Trophoblast cell (in vitro differentiated cells and primary cell): ENCODE data around the gene STARD13.

Source experiments
- DNase-seq, 2 donors: peaks; one replicate each; pipeline ENCODE4 v3.0.0-alpha.2; 2016
- H2AFZ ChIP-seq: 2 replicates; pipeline ENCODE4 v1.6.1; 2013; ENCODE audit warnings: low read length, moderate library complexity, mild to moderate bottlenecking; ENCODE audit not compliant: insufficient read depth, poor library complexity
- H2AK5ac ChIP-seq: 2 replicates; pipeline ENCODE4 v1.6.1; 2013; ENCODE audit warnings: mild to moderate bottlenecking, low read length
- H2BK120ac ChIP-seq: 2 replicates; pipeline ENCODE4 v1.6.1; 2013; ENCODE audit warnings: low read length, mild to moderate bottlenecking, moderate library complexity; ENCODE audit not compliant: insufficient read depth, poor library complexity
- H2BK12ac ChIP-seq: 2 replicates; pipeline ENCODE4 v1.6.1; 2013; ENCODE audit warnings: mild to moderate bottlenecking, low read length, moderate library complexity
- H2BK5ac ChIP-seq: 2 replicates; pipeline ENCODE4 v1.6.1; 2013; ENCODE audit warnings: low read length, low read depth, moderate library complexity, mild to moderate bottlenecking; ENCODE audit not compliant: poor library complexity
- H3K14ac ChIP-seq: 2 replicates; pipeline ENCODE4 v1.6.1; 2013; ENCODE audit warnings: mild to moderate bottlenecking, low read length
- H3K18ac ChIP-seq: 2 replicates; pipeline ENCODE4 v1.6.1; 2013; ENCODE audit warnings: mild to moderate bottlenecking, low read length
- H3K23ac ChIP-seq: 2 replicates; pipeline ENCODE4 v1.6.1; 2013; ENCODE audit warnings: low read length
- H3K27ac ChIP-seq: 2 replicates; pipeline ENCODE4 v1.5.1; 2013; ENCODE audit warnings: low read depth, mild to moderate bottlenecking, inconsistent platforms, low read length, moderate library complexity
- H3K27me3 ChIP-seq: 2 replicates; pipeline ENCODE4 v1.6.1; 2013; ENCODE audit warnings: inconsistent platforms, mild to moderate bottlenecking, low read length, moderate library complexity; ENCODE audit not compliant: insufficient read depth
- H3K36me3 ChIP-seq, 2 experiments: 1 replicate in 1 of 2; 2 replicates in 1 of 2; pipeline ENCODE4 v1.6.1; 2013; ENCODE audit warnings: low read length in 2 of 2, mild to moderate bottlenecking in 2 of 2, moderate library complexity in 1 of 2; ENCODE audit not compliant: insufficient read depth in 2 of 2, control insufficient read depth in 1 of 2
- H3K4ac ChIP-seq: 2 replicates; pipeline ENCODE4 v1.6.1; 2013; ENCODE audit warnings: low read depth, mild to moderate bottlenecking, low read length, moderate library complexity
- H3K4me1 ChIP-seq, 2 experiments: 1 replicate in 1 of 2; 2 replicates in 1 of 2; pipeline ENCODE4 v1.6.1; 2013; ENCODE audit warnings: low read length in 2 of 2, mild to moderate bottlenecking in 2 of 2, moderate library complexity in 1 of 2; ENCODE audit not compliant: insufficient read depth in 2 of 2, control insufficient read depth in 1 of 2
- H3K4me2 ChIP-seq: 2 replicates; pipeline ENCODE4 v1.6.1; 2013; ENCODE audit warnings: inconsistent platforms, mild to moderate bottlenecking, low read length, moderate library complexity
- H3K4me3 ChIP-seq: 2 replicates; pipeline ENCODE4 v1.5.1; 2013; ENCODE audit warnings: mild to moderate bottlenecking, low read depth, low read length, inconsistent platforms
- H3K79me1 ChIP-seq: one replicate; pipeline ENCODE4 v1.6.1; 2013; ENCODE audit warnings: low read length
- H3K79me2 ChIP-seq: 2 replicates; pipeline ENCODE4 v1.6.1; 2013; ENCODE audit warnings: low read length, mild to moderate bottlenecking; ENCODE audit not compliant: control insufficient read depth, insufficient read depth, poor library complexity
- H3K9ac ChIP-seq: 2 replicates; pipeline ENCODE4 v1.6.1; 2013; ENCODE audit warnings: mild to moderate bottlenecking, low read length
- H3K9me3 ChIP-seq: 2 replicates; pipeline ENCODE4 v1.6.1; 2013; ENCODE audit warnings: low read depth, mild to moderate bottlenecking, control low read depth, inconsistent platforms, low read length; ENCODE audit not compliant: insufficient read depth
- H4K12ac ChIP-seq: 2 replicates; pipeline ENCODE4 v1.6.1; 2013; ENCODE audit warnings: low read depth, mild to moderate bottlenecking, low read length, moderate library complexity
- H4K8ac ChIP-seq: 2 replicates; pipeline ENCODE4 v1.6.1; 2013; ENCODE audit warnings: low read depth, mild to moderate bottlenecking, low read length, moderate library complexity
- H4K91ac ChIP-seq: one replicate; pipeline ENCODE4 v1.6.1; 2013; ENCODE audit warnings: low read depth, mild to moderate bottlenecking, low read length, moderate library complexity
- WGBS: extraction: QIAGEN DNeasy Blood & Tissue Kit; methylation state at CpG from one replicate; pipeline ENCODE4 v1.1.7; 2013; ENCODE audit warnings: missing lambda C conversion rate; ENCODE audit not compliant: insufficient read length, insufficient coverage; ENCODE audit errors: extremely low coverage; 5-methylcytosine and 5-hydroxymethylcytosine counted together

STARD13 gene

DNA sequence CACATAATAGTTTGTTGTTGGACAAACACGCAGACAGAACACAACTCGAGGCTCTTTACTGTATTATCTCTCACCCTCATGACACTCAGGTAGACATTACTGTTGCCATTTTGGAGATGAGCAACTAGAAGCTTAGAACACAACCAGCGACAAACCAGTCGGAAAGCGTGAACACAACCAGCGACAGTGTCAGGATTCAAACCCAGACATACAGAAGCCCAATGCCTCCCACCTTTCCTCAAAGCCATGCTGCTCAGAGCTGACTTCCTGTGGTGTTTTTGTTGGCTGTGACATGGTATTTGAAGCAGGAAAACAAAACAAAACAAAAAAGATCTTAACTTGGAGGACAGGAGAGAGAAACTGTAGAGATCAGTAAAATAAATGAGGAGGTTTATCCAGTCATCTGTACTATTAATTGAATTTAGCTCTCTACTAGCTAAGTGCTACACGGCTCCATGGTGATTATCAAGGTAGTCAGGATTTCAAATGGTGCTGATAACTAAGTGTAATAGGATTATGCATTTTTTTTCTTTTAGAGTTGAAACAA, 92.1 kb downstream of the STARD13 start:
- no peak overlapping the region for H4K8ac ChIP-seq
- H3K27me3 ChIP-seq = no peaks in the 10 kb centered on the region
- H3K4me1 ChIP-seq = peaks cover 0 to 2% of the 10 kb centered on the region in 2 experiments
- no peak overlapping the region for H3K4ac ChIP-seq
- no peak overlapping the region for H4K91ac ChIP-seq
- H3K36me3 ChIP-seq = no peaks in the 10 kb centered on the region
- H3K4me2 ChIP-seq = no peak overlapping the region
- no peak overlapping the region for H4K12ac ChIP-seq
- DNase-seq = no peak
- H2BK12ac ChIP-seq = no peak overlapping the region
- H3K79me2 ChIP-seq = no peaks in the 10 kb centered on the region
- no peak overlapping the region for H2BK120ac ChIP-seq
- H3K79me1 ChIP-seq = no peaks in the 10 kb centered on the region
- no peak overlapping the region for H3K27ac ChIP-seq
- H2AK5ac ChIP-seq = no peak overlapping the region
- H3K14ac ChIP-seq = no peak overlapping the region
- H3K9me3 ChIP-seq = no peaks in the 10 kb centered on the region
- H2BK5ac ChIP-seq = no peak overlapping the region
- WGBS = no CpG with 5 or more reads among the region's 7 CpGs
- H3K9ac ChIP-seq = no peak overlapping the region
- no peak overlapping the region for H2AFZ ChIP-seq
- no peak overlapping the region for H3K23ac ChIP-seq
- no peak overlapping the region for H3K18ac ChIP-seq
- H3K4me3 ChIP-seq = no peak overlapping the region

DNA sequence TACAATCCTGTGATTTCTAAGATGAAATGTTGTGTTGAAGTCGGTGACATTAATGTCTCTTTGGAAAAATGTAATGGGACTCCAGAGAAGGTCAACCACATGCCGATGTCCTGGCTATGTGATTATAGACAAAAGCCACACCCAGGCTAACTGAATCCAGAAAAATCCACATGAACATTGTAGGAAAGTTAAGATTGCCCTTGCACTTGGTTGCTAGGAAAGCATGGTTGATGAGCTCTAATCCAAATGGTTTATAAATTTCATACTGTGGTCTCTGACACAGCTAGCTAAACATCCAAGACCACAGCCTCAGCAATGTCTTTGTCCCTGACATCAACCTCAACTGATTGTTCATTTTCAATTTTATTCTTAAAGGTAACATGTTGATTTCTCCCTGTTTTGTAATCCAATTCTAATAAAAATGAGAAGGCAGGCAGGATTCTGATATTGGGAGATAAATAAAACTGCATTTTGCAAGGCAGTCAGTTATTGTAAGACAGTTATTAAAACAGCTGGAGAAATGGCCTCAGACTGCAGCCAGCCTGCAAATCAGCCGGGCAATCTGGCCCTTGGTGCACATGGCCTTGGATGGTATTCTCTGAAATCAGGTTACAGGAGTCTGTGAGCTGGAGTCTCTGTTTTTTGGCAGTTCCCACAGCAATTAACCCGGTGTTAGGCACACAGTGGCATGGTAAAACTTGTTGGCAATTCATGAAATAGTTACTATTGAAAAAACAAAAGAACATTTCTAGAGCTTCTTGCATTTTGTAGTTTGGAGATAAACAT, 93.9 kb downstream of the STARD13 start:
- Histone ChIP-seq H3K4ac (no peak overlapping the region), H2BK12ac (no peak overlapping the region), H2AFZ (no peak overlapping the region), H2BK5ac (no peak overlapping the region), H3K4me1 (peaks cover 0 to 6% of the 10 kb centered on the region in 2 experiments), H3K36me3 (no peaks in the 10 kb centered on the region), H4K8ac (no peak overlapping the region), H4K91ac (no peak overlapping the region), H3K27me3 (no peaks in the 10 kb centered on the region), H3K4me2 (no peak overlapping the region), H2BK120ac (no peak overlapping the region), H2AK5ac (no peak overlapping the region), H3K14ac (no peak overlapping the region), H3K79me1 (no peaks in the 10 kb centered on the region), H4K12ac (no peak overlapping the region), H3K9ac (no peak overlapping the region), H3K27ac (no peak overlapping the region), H3K23ac (no peak overlapping the region), H3K18ac (no peak overlapping the region), H3K4me3 (no peak overlapping the region), H3K79me2 (no peaks in the 10 kb centered on the region), H3K9me3 (no peaks in the 10 kb centered on the region)
- peak in 1 of 2 donors; percentile 88 for DNase-seq
- no CpG with 5 or more reads among the region's 4 CpGs for WGBS

DNA sequence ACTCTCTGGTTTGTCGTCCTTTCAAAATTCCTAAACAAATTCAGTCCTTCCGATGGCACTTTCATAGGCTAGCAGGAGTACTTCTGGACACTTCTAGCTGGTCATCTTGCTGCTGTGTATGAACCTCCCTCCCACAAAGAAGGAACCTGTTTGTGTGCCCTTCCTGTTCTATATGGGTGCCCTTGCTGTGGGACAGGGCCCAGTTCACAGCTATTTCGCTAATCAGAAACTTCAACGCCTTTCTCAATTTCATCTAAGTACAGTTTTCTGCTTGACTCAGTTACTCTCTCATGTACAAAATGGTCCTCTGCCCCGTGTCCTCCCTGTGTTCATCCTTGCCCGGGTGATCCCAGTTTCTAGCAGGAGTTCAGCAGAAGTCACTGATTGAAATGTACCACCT, 96.1 kb downstream of the STARD13 start:
- WGBS = no CpG with 5 or more reads among the region's 6 CpGs
- no peak overlapping the region for H3K4me3 ChIP-seq
- H3K4ac ChIP-seq = no peak overlapping the region
- H2BK12ac ChIP-seq = no peak overlapping the region
- no peak overlapping the region for H3K27ac ChIP-seq
- H4K8ac ChIP-seq = no peak overlapping the region
- no peak overlapping the region for H3K4me2 ChIP-seq
- H2AK5ac ChIP-seq = no peak overlapping the region
- peaks cover 0 to 2% of the 10 kb centered on the region in 2 experiments for H3K36me3 ChIP-seq
- no peak overlapping the region for H3K14ac ChIP-seq
- H3K9me3 ChIP-seq = no peaks in the 10 kb centered on the region
- no peaks in the 10 kb centered on the region for H3K79me2 ChIP-seq
- H2AFZ ChIP-seq = no peak overlapping the region
- H3K9ac ChIP-seq = no peak overlapping the region
- H3K79me1 ChIP-seq = peaks cover 2% of the 10 kb centered on the region
- H4K12ac ChIP-seq = no peak overlapping the region
- H3K23ac ChIP-seq = no peak overlapping the region
- no peak overlapping the region for H2BK5ac ChIP-seq
- no peak overlapping the region for H2BK120ac ChIP-seq
- H3K4me1 ChIP-seq = peaks cover 4 to 13% of the 10 kb centered on the region in 2 experiments
- H3K18ac ChIP-seq = no peak overlapping the region
- no peak for DNase-seq
- no peaks in the 10 kb centered on the region for H3K27me3 ChIP-seq
- no peak overlapping the region for H4K91ac ChIP-seq

DNA sequence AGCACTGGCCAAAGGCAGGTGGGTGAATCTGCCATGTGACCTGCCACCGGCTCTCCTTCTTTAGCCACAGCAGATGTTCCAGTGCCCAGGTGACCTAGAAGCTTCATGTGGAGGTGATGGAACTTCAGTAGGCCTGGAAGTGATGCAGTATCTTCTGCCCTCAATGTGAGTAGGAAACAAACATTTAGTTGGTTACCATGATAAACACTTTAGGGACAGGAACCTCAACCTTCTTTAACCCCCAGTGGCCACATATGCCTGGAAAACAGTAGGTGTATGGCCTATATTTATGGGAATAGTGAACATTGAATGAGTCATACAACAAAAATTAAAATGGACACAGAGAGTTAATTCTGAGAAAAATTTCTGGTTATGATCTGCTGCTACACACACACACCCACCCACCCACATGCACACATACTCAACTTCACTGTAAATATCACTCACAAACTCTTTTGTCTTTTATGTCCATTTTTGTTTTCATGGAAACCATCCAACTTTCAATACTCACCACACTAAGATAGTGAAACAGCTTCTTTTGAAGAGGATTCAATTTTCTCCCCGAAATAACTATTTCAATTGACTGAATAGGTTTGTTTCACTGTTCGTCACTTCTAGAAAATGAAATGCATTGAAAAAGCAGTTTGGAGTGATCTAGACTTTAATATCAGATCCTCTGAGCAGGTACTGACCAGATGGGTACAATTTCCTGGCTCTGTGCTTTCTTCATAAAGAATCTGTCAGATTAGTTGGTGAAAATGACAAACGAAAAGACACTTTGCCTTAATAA, 97.3 kb downstream of the STARD13 start:
- H3K4me1 ChIP-seq = peaks cover 4 to 13% of the 10 kb centered on the region in 2 experiments
- no peak overlapping the region for H3K18ac ChIP-seq
- no peak overlapping the region for H4K91ac ChIP-seq
- H3K9me3 ChIP-seq = no peaks in the 10 kb centered on the region
- H4K8ac ChIP-seq = no peak overlapping the region
- H4K12ac ChIP-seq = no peak overlapping the region
- no peak overlapping the region for H2AK5ac ChIP-seq
- no peak overlapping the region for H3K4me2 ChIP-seq
- H3K14ac ChIP-seq = no peak overlapping the region
- WGBS = no CpG with 5 or more reads among the region's 4 CpGs
- no peak overlapping the region for H3K9ac ChIP-seq
- H3K79me1 ChIP-seq = peaks cover 2% of the 10 kb centered on the region
- no peak overlapping the region for H2BK120ac ChIP-seq
- H3K4me3 ChIP-seq = no peak overlapping the region
- no peak overlapping the region for H2BK12ac ChIP-seq
- no peaks in the 10 kb centered on the region for H3K27me3 ChIP-seq
- no peak overlapping the region for H3K27ac ChIP-seq
- no peak overlapping the region for H3K4ac ChIP-seq
- no peak overlapping the region for H2AFZ ChIP-seq
- no peak for DNase-seq
- no peaks in the 10 kb centered on the region for H3K79me2 ChIP-seq
- no peak overlapping the region for H3K23ac ChIP-seq
- H3K36me3 ChIP-seq = peaks cover 0 to 2% of the 10 kb centered on the region in 2 experiments
- no peak overlapping the region for H2BK5ac ChIP-seq
